Activated CD8-positive, alpha-beta memory T cell treated with anti-CD3 and anti-CD28 coated beads for 36 hours (primary cell): ENCODE results near the gene EXOC4. TPM values are rescaled to one million over a fixed set of nuclear protein-coding genes. Genes with fewer than 3 reads are reported as not detected.

Experiments
- CTCF ChIA-PET: fragments of 350-600 bp; sonication (Branson Sonifier 250); formaldehyde crosslinking; loops from one replicate; lab custom pipeline; 2021; ENCODE audit warnings: antibody characterized with exemption; lab: Charles Lee
- POLR2A ChIA-PET: fragments of 350-600 bp; sonication (Branson Sonifier 250); formaldehyde crosslinking; loops from one replicate; lab custom pipeline; 2021; ENCODE audit warnings: antibody characterized with exemption; lab: Charles Lee
- total RNA-seq, 2 experiments: library from RNA; stranded (reverse); gene quantifications; one replicate each; pipeline ENCODE4 v1.2.3, GENCODE V29; 2021

Gene EXOC4
- total RNA-seq, 2 experiments from 2014 or later = 44.2 to 51.7 TPM

- CTCF ChIA-PET = no interaction called here
- POLR2A ChIA-PET = interaction anchor here (0.6 kb wide), 1 partner anchor 82 kb away, joined by 9 read pairs; no protein-coding TSS in a partner anchor
These were observed 323.8 kb downstream of the EXOC4 start for GRCh38 chr7:133576612-133577168.

GRCh38 chr7:133582766-133583523 is 330.1 kb downstream of the EXOC4 start:
- CTCF ChIA-PET = no interaction called here
- POLR2A ChIA-PET = no interaction called here

DNA sequence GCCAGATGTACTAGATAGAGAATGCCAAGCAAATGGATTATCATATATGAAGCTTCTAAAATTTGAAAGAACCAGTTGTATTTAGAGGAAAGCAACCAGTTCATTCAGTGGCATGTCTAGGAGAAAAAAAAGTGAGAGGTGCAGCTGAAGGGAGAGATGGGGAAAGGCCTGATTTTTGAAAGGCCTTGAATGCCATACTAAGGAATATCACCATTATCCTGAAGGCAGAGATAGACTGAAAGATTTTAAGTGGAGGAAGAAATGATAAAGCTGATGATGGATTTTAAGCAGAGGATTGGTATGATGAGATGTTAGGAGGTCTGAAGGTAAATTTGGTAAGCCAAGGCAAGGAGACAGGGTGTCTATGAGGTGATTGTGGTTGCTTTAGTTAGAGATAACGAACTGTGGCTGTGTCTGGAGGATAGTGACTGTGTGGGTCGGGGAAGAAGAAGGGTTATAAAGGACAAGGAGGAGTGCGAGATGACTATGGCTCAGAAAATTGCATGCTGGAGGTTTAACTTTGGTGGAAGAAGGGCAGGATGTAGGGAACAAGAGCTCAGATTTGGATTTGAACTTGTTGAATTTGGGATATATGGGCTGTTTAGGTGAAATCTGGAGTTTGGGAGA is 330.8 kb downstream of the EXOC4 start:
- POLR2A ChIA-PET = no interaction called here
- CTCF ChIA-PET = no interaction called here

GRCh38 chr7:133584956-133585668 is 332.2 kb downstream of the EXOC4 start:
- POLR2A ChIA-PET = no interaction called here
- CTCF ChIA-PET = no interaction called here

- CTCF ChIA-PET = no interaction called here
- POLR2A ChIA-PET = no interaction called here
These were observed 333.4 kb downstream of the EXOC4 start for GRCh38 chr7:133586253-133586652.

GRCh38 chr7:133587903-133588302 is 335.0 kb downstream of the EXOC4 start:
- ChIA-PET POLR2A (no interaction called here), CTCF (no interaction called here)

GRCh38 chr7:133590795-133591194 is 337.9 kb downstream of the EXOC4 start:
- ChIA-PET POLR2A (no interaction called here), CTCF (no interaction called here)

DNA sequence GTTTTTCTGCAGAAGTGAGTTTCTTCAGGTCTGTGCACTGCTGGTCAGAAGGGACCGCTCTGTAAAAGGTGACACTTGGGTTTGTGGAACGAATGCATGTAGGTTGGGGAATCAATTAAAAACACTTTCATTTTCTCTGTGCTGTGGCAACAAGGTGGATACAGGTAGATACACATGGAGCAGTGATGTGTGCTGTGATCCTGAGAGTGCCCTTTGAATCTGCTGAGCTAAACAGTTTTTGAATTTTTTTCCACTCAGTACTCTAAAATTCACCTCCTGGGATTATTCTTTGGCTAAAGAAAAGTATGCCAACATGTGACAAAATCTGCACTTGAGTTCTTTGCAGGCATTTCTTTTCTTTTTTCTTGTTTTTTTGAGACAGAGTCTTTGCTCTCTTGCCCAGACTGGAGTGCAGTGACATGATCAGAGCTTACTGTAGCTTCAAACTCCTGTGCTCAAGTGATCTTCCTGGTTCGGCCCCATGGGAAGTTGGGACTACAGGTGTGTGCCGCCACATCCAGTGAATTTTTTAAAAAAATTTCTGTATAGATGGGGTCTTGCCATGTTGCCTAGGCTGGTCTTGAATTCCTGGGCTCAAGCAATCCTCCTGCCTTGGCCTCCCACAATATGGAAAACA is 338.9 kb downstream of the EXOC4 start:
- POLR2A ChIA-PET = no interaction called here
- CTCF ChIA-PET = no interaction called here

- CTCF ChIA-PET = no interaction called here
- POLR2A ChIA-PET = no interaction called here
These were observed 340.7 kb downstream of the EXOC4 start for GRCh38 chr7:133593561-133593960.

DNA sequence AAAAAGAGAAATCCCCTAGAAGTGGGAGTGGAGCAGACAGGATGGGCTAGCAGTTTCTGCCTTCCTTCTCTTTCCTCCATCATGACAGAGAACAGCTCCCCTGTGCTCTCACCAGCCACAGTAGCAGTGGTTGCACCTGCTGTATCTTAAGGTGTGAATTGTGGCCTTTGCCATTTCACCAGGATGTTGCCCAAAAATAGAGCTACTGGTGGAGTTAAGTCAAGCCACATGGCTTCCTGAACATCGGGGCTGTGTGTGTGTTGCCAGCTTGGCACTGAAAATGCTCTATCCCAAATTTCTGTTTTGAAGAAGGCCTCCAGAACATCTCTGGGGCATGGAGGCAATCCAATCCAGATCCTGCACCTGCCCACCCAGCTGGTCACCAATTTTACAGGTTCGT is 348.7 kb downstream of the EXOC4 start:
- CTCF ChIA-PET = no interaction called here
- POLR2A ChIA-PET = no interaction called here

GRCh38 chr7:133602291-133602690 is 349.4 kb downstream of the EXOC4 start:
- POLR2A ChIA-PET = no interaction called here
- CTCF ChIA-PET = no interaction called here

- ChIA-PET POLR2A (no interaction called here), CTCF (no interaction called here)
These were observed 354.1 kb downstream of the EXOC4 start for GRCh38 chr7:133606991-133607390.

DNA sequence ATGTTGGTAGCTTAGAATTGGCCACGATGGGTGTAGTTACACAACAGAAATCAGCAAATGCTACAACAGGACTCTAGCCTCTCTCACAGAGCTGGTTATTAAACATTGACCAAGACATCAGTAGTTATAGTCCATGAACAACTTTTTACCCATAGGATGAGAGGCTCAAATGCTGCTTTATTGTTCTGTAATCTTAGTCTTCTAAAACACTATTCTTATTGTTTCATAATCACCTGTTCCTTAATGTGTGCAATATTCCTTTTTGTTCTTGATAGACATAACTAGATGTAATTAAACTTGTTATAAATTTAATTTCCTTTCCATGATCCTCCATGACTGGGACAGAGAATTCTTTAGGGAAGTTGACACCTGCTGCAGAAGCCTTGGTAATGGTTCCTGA is 356.9 kb downstream of the EXOC4 start:
- POLR2A ChIA-PET = no interaction called here
- CTCF ChIA-PET = interaction anchor here (0.7 kb wide), 1 partner anchor 423 kb away, joined by 4 read pairs; no protein-coding TSS in a partner anchor

- ChIA-PET POLR2A (no interaction called here), CTCF (no interaction called here)
These were observed 359.1 kb downstream of the EXOC4 start for GRCh38 chr7:133611955-133612354.

DNA sequence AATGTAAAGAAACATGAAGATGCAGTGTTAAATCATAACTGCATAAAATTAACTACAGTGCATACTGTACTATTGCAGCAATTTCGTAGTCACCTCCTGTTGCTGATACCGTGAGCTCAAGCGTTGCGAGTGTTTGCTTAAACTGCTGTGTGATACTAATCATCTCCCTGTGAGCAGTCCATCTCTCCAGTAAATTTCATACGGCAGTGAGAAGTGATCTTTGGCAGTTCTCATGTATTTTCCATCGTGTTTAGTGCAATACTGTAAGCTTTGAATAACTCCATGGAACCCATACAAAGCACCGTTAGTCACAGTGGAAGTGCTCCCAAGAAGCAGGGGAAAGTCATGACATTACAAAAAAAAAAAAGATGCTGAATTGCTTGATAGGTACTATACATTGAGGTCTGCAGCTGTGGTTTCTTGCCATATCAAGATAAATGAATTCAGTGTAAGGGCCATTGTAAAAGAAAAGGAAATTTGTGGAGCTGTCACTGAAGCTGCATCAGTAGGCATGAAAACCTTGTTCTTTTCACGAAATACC is 360.4 kb downstream of the EXOC4 start:
- ChIA-PET CTCF (no interaction called here), POLR2A (no interaction called here)

GRCh38 chr7:133614251-133614650 is 361.4 kb downstream of the EXOC4 start:
- CTCF ChIA-PET = no interaction called here

DNA sequence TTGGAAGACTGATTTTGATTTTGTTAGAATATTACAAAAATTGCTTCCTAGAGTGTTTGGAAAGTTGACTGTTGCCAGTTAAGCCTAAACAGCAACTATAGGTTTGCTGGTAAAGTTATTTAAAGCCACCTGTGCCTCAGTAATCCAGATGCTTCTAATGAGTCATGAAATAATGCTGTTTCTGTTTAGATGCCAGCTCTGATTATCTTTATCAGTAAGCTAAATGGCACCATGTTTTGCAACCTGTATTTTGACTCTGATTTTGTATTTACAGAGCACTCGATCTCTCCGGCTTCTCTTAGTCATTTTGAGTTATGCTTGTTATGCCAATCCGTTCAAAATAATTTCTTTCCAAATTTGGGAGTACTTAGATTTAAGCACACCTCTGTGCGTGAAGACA is 366.1 kb downstream of the EXOC4 start:
- ChIA-PET POLR2A (no interaction called here), CTCF (no interaction called here)

More at GRCh38 chr7:133614251-133614650, 361.4 kb downstream of the EXOC4 start:
- POLR2A ChIA-PET = no interaction called here

DNA sequence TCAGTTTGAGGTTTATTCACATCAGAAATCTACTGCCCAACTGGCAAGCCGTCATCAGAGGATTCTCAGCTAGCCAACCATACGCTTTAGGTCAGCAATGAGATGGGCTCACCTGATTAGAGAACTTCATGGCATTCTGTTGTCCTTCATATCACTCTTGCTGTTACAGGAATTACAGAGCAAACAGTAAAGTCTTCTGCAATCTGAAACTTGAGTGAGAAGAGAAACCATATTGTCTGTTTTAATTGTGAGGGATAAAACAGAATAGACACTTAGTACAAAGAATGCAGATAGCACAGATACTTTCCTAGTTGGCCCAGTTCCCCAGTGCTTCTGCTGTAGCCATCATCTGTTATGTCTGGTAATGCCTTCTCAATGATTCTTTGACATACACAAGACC is 366.6 kb downstream of the EXOC4 start:
- ChIA-PET POLR2A (no interaction called here), CTCF (no interaction called here)

DNA sequence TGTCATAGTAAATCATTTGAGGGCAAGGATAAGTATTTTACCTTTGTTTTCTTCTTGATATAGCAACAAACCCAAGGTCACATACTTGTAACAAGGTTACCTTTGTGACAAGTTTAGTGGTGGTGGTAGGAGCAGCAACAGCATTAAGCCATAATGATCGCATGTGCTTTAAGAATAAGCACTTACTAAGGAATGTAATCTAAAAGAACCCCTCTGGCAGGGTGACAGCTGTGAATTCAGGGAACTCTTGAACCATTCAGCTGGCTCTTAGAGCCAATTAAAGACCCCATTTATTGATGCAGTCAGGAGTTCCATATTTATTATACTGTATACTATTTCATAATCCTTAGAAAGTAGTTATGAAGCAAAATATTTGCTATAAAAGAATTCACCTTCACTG is 370.8 kb downstream of the EXOC4 start:
- POLR2A ChIA-PET = no interaction called here

DNA sequence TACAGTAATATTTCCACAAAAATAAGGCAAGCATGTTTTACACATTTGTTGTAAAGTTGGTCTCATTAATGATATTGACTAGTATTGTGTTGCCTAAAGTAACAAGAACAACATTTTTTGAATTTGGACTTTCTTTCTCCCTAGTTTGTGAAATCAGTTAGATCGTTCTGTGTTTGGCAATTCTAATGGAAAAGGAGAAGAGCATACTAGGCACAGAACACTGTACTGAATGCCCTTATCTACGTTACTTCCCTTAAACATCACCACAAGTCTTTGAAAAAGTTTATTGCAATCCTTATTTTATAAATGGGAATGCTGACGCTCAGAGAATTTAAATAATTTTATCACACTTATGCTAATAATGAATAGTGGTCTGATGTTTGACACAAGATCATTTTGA is 372.2 kb downstream of the EXOC4 start:
- CTCF ChIA-PET = no interaction called here
- POLR2A ChIA-PET = no interaction called here

More for the DNA sequence above, 370.8 kb downstream of the EXOC4 start:
- CTCF ChIA-PET = no interaction called here
